HTR-8/SVneo (cell line): ENCODE results near the gene POLR2J.
A peak's percentile ranks its signal among the peaks of the same experiment; 100 is the strongest.
"Not testable (repeated sequence)": the region's sequence is repeated elsewhere in the genome, so short reads cannot be mapped to it uniquely, and the experiment has no call there.

Experiments used
- DNase-seq: peaks from one replicate; pipeline ENCODE4 v3.0.0; 2011; ENCODE audit warnings: low spot score, mixed read lengths; ENCODE audit not compliant: insufficient read length
- FAIRE-seq: peaks from 2 replicates; lab custom pipeline; 2011; peaks lifted over from hg19 to GRCh38; lab: Jason Lieb, UNC

POLR2J gene

DNA sequence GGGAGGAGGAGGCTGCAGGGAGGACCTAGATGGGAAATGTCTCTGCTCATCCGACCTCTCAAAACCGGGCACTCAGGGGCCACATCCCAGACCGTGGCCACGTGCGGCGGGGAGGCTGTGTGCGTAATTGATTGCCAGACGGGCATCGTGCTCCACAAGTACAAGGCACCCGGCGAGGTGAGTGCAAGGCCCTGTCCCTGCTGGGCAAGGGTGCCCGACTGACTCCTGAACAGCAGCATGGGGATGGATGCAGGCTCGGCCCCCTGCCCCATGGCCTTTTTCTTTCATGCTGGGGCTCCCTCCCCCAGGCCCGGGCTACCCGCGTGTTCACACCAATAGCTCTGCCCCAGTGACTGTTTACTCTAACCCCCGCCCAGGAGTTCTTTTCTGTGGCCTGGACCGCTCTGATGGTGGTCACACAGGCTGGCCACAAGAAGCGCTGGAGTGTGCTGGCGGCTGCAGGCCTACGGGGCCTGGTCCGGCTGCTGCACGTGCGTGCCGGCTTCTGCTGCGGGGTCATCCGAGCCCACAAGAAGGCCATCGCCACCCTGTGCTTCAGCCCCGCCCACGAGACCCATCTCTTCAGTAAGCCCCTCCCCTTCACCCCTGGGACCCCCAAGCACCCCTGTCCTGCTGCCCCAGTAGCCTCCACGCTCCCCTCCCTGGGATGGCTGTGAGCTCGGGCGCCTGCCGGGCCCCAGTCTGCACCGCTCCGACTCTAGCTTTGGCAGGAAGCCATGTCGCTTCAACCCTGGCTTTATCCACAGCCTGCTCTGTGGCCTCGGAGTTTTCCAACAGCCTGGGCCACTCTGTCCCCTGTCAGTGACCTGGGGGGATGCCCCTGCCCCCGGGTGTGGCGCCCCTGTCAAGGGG, 10.0 kb downstream of the POLR2J start:
- DNase-seq (no peak), FAIRE-seq (no peak)

DNA sequence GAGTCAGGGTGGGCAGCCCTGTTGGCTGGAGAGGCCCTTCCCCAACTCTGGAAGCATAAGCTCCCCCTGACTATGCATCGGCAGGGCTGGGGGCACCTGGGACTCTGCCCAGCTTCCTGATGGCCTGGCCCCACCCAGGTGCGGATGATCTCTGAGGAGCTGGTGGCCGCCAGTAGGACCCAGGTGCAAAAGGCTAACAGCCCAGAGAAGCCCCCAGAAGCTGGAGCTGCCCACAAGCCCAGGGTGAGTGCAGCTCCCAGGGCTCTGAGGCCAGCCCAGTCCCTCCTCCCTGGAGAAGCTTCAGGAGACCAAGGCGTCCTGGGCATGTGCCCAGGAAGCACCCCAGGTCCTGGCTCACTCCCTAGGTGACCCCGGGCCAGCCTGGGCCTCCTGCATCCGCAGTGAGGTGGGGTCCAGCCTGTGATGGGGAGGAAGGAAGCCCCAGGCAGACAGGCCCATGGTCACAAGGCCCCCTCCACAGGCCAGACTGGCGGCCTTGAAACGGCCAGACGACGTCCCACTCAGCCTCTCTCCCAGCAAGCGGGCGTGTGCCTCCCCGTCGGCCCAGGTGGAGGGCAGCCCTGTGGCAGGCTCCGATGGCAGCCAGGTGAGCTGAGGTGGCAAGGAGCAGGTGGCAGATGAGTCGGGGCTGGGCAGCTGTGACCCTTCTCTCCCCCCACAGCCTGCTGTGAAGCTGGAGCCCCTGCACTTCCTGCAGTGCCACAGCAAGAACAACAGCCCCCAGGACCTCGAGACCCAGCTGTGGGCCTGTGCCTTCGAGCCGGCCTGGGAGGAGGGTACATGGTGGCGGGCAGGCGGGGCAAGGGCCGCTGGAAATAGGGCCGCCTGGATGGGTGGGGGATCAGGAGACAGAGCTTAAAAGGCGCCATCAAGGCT, 10.9 kb downstream of the POLR2J start:
- DNase-seq (no peak), FAIRE-seq (no peak)

DNA sequence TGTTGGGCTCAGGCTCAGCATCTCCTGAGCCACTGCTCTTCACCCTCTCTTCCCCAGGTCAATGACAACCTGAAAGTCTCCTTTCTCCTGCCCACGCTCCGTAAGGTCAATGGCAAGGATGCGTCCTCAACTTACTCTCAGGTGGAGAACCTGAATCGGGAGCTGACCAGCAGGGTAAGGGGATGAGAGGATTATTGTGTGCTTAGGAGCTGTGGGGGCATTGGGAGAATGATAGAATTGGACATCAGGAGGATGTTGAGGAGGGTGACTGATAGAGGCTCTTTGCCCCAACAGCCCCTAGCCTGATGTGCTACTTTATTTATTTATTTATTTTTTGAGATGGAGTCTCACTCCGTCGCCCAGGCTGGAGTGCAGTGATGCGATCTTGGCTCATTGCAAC, 12.6 kb downstream of the POLR2J start:
- FAIRE-seq: no peak
- no peak for DNase-seq

DNA sequence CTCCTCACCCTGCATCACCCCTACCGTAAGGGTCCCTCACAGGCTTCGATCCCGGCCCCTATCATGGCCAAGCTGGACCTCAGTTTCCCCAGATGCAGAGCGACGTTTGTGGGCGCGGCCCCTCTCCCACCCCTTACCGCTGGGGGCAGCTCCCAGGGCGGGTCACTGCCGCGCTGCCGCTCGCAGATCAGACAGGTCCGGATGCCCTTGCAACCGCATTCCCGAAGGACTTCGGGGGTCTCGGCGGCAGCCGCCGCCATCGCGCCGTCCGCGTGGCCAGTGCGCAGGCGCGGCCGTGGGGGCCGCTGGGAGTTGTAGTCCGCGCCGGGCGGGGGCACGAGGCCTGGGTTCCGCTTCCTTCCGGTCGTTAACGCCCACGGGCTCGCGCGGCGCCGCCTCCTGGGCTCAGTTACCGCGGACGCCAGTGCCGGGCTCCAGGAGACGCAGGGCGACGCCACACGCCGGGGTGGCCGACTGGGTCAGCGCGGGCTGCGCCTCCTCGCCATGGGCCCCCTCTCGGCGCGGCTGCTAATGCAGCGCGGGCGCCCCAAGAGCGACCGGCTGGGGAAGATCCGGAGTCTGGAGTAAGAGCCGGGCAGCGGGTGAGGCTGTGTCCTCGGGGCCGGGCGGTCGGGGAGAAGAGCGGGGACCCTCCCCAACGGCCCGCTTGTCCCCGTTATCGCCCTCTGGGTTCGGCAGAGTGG, 14.0 kb downstream of the POLR2J start, which contains the start of the genes ALKBH4 and LRWD1:
TSS of gene ALKBH4 (minus strand) at position 287 of the 704 bp plus-strand sequence. CDS start at position 260, 27 bp downstream.
TSS of gene LRWD1 (plus strand) at position 408 of the 704 bp plus-strand sequence. CDS start at position 505, 97 bp downstream.
- DNase-seq (peak; percentile 92), FAIRE-seq (peak; percentile 89)

DNA sequence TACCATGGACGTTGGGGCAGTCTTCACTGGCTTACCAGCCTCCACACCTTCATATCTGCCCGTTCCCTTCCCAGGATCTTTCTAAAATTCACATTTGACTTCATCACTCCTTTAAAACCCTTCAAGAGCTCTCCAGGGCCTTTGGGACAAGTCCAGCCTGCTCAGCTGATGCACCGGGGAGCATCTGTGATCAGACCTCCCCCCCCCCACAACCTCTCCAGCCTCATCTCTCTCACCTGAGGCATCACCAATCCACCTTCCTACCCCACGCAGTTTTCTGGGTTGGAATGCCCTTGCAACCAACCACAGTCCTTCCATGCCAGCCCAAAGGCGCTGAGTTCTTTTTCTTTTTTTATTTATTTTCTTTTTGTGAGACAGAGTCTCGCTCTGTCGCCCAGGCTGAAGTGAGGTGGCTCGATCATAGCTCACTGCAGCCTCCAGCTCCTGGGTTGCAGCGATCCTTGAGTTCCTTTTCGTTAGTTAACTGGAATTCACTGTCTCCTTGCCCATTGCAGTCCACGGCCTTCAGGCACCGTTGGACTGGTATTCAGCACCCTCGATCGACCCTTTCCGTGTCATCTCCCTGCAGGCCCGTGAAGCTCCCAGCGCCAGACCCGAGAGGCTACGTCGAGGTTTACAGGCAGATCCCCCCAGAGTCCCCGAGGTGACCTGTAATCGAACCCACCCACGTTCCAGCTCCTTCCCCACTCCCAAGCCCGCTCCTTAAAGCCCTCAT, 14.7 kb downstream of the POLR2J start:
- no peak for DNase-seq
- no peak for FAIRE-seq

DNA sequence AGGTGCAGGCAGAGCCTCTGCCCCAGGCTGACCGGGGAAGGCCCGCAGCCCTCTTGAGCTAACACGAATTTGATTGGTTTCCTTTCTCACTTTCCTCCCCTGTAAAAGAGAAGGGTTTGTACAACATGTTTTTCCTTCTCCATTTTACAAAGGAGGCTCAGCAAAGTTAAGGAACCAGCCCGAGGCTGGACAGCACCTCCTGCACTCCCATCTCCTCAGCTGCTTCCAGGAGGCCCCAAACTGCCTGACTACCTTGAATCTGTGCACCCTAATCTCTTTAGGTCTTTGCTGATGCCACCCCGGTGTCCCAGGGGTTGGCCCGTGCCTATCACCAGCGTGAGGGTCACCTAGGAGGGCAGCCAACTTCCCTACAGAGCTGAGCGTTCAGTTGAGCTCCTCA, 18.3 kb downstream of the POLR2J start:
- DNase-seq: no peak
- FAIRE-seq: no peak

DNA sequence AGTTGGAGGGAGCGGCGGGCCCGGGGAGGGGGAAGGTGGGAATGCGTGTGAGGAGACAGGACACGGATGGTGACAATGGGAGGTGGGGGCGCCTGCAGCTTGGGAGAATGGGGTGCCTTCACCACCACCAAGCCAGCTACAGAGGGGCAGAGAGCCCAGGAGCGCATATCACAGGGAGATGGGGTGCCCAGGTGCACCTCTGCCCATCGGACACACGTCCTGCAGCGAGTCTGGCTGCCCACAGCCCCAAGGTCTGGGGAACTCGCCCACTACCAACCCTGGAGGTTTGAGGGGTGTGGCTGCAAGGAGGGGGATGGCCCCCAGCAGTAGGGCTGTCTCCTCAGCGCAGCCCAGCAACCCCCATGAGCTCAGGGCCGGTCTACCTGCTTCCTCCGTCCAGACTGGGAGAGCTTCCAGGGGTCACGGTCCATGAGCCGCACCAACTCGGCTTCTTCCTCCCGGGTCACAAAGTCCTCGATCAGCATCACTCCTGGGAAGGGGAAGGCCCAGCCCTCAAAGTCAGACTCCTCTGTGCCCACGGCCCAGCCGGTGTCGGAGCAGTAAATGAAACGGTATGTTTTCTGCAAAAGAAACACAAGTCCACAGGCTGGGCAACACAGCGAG, 19.4 kb downstream of the POLR2J start:
- FAIRE-seq: no peak
- DNase-seq: no peak

DNA sequence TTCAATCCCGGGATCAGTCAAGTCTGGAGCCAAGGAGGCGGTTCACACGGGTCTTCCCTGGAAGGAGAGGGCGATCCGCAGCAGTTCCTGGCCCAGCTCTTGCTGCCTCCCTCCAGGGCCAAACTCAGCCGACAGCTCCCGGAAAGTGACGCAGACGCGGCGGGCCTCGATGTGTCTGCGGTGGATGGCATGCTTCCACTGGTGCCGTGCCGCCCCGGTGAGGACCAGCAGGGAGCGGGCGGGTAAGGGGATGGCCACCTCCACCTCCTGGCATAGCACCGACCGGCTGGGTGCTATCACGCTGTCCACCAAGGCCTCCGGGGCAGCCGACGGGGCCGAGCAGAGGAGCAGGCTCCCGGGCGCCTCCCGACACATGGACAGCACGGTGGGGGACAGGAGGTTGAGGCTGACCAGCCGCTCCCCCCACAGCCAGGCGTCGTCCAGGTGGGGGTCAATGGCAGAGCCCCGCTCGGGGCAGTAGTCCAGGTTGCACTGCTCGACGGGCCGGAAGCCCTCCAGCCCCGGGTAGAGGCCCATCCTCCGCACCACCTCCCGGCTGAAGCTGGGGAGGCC, 21.3 kb downstream of the POLR2J start:
- DNase-seq (no peak), FAIRE-seq (no peak)

DNA sequence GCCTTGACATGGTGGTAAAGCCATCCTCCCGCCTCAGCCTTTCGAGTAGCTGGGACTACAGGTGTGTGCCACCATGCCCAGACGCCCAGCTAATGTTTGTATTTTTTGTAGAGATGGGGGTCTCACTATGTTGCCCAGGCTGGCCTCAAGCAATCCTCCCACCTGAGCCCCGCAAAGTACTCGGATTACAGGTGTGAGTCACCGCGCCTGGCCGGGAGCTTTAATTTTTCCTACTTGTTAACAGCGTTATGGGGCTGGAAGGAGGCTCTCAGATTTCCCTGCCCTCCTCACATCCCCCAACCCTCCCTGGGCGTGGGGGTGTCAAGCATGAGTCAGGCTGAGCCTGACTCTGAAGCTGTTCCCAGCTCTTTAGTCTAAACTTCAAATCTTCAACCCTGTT, 22.4 kb downstream of the POLR2J start:
- FAIRE-seq (no peak), DNase-seq (no peak)

DNA sequence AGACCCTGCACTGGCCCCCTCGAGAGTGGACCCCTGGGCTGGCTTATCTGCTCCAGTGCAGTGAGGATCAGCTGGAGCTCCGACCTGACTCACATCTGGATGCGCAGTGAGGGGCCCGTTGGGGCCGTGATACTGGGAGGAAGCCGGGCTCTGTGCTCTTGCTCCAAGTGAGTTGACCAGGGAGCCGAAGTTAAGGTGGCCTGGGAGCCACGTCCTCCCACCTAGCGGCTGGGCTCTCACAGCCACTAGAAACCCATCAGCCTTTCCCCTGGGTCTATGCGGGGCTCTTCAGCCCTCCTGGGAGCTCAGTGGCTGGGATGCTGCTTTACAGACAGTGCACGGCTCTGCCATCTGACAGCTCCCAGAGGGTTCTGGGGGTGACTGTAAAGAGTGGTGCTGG, 23.1 kb downstream of the POLR2J start:
- DNase-seq (no peak), FAIRE-seq (no peak)

DNA sequence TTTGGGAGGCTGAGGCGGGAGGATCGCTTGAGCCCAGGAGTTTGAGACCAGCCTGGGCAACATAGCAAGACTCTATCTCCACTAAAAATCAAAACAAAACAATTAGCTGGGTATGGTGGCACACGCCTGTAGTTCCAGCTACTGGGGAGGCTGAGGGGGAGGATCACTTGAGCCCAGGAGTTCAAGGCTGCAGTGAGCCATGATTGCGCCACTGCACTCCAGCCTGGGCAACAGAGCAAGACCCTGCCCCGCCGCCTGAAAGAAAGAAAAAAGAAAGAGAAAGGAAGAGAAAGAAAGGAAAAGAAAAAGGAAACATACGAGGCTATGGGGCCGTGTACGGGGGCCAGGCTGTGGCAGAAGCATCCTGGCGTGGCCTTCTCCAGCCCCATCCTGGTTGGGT, 23.8 kb downstream of the POLR2J start:
- not testable (repeated sequence) for FAIRE-seq

DNA sequence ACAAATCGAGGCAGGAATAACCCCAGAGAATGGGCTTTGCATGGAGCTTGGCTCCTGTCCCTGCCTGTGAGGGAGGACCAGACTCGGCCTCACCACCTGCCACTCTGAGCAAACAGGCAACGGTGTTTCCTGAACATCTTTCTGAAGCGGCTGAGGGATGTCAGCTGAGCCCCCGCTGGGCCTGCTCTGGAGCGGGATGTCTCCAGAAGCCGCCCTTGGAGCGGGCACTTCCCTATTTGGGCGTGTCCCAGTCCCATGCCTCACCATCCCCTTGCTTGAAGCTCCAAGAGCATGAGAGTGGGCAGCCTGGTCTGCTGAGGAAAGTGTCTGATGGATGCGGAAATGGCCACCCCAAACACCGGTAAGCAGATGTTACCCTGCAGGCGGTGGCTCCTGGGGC, 24.3 kb downstream of the POLR2J start:
- FAIRE-seq: no peak
- DNase-seq: no peak

More for the DNA sequence above, 23.8 kb downstream of the POLR2J start:
- DNase-seq: not testable (repeated sequence)

DNA sequence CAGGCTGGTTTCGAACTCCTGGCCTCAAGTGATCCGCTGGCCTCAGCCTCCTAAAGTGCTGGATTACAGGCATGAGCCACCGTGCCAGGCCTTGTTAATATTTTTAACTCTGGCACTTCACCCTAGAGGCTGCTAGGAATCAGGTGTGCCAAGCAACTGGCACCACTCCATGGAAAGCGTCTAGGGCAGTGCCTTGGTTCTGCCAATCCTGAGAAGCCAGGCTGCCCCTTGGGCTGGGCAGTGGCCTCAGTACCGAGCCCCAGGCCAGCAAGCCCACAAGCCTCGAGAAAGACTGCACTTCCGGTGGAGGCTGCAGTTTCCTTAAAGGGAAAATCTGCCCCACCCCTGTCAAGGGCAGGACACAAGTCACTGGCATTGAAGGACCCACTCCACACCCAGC, 25.4 kb downstream of the POLR2J start:
- DNase-seq (no peak), FAIRE-seq (no peak)

DNA sequence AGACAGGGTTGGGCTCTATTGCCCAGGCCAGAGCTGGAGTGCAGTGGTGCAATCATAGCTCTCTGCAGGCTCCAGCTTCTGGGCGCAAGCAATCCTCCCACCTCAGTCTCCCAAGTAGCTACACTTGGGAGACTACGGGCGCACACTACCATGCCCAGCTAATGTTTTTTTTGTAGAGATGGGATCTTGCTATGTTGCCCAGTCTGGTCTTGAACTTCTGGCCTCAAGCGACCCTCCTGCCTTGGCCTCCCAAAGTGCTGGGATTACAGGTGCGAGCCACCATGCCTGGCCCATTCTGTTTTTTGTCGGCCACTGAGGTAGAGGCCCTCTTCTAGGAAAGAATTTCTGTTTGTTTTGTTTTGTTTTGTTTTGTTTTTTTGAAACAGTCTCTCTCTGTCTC, 26.3 kb downstream of the POLR2J start:
- FAIRE-seq: no peak

DNA sequence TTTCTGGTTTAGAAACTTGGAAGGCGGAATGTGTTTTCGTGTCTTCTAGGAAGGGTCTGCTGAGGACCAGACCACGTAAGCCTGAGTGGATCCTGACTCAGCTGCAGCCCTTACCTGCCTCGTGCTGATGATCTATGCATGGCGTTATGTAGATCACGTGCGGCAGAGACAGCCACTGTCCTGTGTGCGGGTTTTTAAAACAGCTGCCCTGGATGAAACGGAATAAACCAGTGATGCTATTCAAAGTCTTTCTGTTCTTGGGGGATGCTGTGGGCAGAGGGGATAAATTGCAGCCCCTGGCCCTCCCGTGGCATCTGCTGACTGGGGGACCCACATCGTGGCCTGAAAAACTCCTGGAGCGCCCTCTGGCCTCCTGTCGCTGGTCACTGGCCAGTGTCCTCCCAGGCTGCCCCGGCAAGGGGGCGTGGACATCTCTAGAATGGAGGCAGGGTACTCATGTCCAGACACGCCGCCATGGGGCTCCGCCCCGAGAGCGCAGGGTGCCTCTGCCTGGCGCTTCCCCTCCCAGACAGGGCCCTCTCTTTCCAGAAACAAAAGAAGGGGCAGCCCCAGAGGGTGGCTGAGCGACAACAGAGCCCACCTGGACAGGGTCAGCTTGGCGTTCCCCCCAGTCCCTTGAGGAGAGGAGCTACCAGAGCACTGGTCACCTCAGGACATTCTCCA, 27.2 kb downstream of the POLR2J start:
- FAIRE-seq (no peak), DNase-seq (no peak)

More for the DNA sequence above, 26.3 kb downstream of the POLR2J start:
- DNase-seq: no peak

DNA sequence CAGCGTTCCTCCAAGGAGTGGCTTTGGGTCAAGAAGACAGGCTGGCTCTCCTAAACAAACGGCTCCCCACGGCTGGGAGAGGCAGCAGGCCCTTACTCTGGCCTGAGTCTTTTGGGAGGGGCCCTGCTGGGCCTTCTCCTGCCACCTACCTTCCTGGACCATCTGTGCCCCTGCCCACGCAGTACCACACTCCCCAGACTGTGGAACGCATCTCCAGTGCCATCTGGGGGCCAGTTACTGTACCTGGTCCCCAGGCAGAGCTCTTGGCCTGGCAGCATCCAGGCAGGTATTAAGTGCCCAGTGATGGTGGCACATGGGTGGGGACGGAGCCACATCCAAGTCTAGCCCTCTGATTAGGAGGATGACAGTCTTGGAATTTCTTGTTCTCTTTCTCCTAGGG, 28.5 kb downstream of the POLR2J start:
- FAIRE-seq (no peak), DNase-seq (no peak)

DNA sequence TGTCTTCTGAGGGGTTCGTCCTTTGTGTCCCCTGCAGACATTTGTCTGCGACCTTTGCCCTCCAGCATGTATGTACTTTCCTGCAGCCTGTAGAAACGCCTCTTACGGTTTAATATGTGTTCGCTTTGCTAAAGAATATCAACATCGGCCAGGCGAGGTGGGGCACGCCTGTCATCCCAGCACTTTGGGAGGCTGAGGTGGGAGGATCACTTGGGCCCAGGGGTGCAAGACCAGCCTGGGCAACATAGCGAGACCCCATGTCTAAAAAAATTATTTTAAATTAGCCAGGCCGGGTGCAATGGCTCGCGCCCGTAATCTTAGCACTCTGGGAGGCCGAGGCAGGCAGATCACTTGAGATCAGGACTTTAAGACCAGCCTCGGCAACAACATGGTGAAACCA, 29.6 kb downstream of the POLR2J start:
- DNase-seq: no peak
- FAIRE-seq: no peak

DNA sequence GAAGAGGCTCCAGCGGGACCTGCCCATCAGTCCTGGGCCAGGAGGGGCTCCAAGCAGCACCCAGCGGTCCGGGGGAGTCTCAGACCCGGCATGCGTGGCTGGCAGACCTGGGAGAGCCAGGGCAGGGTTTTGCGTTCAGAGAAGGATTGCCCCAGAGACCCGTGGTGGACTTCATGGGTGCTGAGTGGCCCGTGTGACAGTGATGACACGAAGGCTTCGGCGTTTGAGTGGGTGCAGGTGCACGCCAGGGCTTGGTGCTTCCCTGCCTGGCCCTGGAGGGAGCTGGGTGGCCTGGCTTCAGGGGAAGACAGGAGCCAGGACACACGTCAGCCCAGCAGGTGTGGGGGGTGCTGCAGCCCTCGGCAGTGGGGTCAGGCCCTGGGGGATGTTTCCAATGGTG, 31.4 kb downstream of the POLR2J start:
- no peak for FAIRE-seq
- no peak for DNase-seq
